GM19438 (cell line): Measurements from ENCODE around the gene TRIM74.
"Not testable (repeated sequence)": the region's sequence is repeated elsewhere in the genome, so short reads cannot be mapped to it uniquely, and the experiment has no call there.

Source experiments
- ATAC-seq: cut with Tn5 transposase; IDR thresholded peaks from one replicate; pipeline ENCODE4 v1.9.1; 2021; ENCODE audit warnings: low read depth; ENCODE audit not compliant: unreplicated experiment

Gene TRIM74

DNA sequence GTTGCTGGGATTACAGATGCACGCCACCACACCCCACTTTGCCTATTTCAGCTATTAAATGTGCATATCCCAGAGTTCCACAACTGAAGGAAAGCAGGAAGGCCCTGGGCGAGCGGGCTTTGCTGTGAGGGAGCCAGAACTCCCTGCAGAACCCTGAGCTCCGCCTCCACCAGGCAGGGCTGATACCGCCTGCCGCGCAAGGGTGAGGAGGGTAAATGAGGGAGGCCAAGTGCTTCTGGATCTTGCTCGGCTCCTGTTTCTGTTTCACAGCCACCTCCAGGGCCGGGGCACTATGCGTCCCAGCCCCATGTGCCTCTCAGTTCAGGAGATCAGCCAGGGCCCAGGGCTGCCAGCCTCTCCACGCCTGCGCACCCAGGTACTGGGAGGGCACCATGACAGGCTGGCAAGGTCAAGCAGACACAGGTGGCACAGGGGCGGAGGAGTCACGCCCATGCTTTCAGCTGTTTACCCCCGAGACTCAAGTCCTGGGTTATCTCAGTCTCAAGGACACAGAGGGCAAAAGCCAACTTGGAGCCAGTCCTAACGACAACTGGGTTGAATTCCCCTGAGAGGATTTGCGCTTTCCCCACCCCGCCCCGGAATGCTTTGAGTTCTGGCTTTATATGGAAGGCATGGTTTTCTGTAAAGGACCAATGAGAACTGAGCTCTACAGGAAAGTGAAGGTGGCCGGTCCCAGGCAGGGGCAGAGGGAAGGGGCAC lies 8.5 kb downstream of the TRIM74 start:
- not testable (repeated sequence) for ATAC-seq

DNA sequence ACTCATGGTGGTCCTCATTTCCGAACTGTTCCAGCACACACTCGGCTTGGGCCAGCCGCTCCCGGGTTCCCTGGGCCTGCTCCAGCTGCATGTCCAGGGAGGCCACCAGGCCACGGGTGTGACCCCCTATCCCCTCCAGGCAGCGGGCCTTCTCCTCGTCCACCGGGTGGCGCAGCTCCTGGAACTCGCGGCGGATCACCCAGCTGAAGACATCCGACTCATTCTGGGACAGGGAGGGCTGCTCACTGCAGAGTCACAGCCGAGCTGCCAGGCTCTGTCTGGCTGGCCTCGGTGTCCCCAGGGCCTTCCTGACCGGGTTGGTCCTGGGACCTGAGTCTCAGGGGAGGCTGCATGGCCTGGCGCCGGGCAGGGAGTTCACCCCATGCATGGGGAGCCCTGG lies 9.2 kb downstream of the TRIM74 start:
- not testable (repeated sequence) for ATAC-seq

DNA sequence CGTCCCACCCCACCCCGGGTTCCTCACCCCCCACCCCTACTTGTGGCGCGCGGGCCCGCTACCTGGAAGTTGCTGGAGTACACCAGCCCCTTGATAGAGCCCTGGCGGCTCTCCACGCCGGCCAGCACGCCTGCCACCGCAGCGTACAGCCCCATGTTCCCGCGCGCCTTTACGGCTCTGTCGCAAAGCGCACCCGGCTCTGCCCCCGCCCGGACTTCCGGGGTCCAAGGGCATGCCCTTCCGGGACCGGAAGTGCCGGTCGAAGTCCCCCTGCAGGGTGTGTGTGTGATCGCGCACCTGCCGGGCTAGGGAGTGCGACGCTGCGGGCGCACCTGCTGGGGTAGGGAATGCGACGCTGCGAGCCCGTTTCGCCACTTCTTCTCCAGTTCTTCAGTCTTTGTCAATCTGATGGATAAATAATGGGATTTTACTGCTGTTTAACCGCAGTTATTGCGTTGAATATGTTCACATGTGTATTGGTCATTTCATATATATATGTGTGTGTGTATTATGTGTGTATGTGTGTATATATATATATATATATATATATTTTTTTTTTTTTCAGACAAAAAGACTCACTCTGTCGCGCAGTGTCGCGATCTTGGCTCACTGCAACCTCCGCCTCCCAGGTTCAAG lies 14.6 kb downstream of the TRIM74 start:
- ATAC-seq = peak; percentile 85

DNA sequence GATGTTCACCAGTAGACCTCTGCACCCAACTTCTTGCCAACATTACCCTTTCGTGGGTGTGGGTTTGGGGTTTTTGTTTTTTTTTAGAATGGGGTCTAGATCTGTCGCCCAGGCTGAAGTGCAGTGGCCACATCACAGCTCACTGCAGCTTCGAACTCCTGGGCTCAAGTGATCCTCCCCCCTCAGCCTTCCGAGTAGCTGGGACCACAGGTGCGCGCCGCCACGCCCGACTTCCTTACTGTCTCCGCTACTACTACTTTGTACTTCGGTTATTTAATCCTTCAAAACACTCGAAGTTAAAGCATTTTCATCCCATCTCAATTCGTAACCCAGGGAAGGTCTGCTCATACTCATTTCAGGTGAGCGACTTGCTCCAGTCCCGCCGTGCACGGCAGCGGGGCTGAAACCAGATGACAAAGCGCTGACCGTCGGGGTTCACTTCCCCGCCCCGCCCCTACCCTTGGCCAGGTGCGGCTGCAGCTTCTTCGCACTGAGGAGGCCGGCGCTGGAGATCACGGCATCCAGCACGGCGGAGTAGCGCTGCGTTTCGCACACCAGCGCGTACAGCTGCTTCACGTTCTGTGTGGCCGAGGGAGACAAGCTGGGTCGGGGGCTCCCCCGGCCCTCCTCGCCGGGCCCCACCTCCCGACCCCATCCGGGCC lies 15.2 kb downstream of the TRIM74 start:
- peak; percentile 57 for ATAC-seq

DNA sequence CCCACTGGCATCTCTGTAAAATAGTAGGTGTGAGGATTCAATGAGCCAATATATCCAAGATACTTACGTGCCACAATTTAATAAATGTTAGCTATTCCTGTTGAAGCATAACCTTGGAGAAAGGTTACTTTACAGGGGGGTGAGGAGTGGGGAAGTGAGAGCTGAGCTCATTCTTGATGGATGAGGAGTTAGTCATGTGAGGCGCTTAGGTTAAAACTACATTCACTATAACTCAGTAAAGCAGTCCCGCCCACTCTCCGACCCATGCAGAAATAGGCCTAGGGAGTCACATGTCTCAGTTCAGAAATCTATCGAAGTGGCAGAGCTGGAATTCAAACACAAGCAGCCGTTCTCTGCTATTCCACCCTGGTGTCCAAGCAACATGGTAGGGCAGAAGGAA lies 18.8 kb downstream of the TRIM74 start:
- ATAC-seq = not testable (repeated sequence)

DNA sequence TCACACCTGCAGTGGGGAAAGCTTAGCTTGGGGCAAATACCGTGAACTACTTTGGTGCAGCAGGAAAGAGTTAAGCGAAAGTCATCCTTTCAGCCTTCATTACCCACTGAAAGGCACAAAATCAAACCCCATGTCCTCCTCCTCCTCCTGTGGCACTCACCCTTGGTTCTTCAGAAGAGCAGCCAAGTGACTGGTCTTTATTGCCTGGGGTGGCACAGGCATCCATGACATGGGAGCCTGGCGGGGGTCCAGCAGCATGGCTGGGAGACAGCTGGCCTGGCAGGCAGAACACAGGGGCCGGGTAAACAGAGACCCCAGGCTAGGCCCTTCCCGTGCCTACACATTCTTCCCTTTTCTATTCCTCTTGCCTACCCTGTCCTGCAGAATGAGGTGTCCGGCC lies 19.6 kb downstream of the TRIM74 start:
- ATAC-seq = not testable (repeated sequence)

DNA sequence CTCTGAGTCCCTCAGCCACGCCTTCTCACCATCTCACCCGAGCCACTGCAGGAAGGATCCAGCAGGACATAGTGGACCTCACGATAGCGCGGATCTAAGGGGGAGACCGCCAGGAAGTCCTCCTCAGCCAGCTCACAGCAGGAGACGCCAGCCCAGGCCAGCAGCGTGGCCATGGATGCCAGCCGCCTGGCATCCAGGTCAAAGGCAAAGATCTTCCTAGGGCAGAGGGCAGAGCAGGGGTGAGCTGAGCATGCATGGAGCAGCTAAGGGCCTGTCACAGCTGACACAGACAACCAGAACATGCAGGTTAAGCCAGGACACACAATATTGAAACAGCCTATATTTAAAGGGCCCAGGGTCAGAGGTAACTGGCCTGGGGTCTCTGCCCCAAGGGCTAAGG lies 20.0 kb downstream of the TRIM74 start:
- not testable (repeated sequence) for ATAC-seq

DNA sequence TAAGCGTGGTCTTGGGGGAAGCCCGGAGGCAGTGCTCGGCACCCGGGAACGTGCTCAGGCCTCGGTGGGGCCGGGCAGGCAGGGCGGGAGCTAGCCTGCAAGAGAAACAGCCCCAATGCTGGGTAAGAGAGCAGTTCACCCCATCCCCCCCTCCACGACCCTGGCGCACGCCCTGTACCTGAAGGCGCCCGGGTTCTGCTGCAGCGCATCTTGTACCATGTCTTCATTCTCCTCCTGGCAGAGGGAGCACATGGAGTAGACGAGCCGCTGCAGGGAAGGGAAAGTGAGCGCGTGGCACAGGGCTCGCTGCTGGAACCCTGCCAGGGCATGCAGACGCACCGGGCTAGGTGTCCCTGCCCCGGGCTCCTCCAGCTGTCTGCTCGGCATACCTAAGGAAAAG lies 20.6 kb downstream of the TRIM74 start:
- ATAC-seq = not testable (repeated sequence)

DNA sequence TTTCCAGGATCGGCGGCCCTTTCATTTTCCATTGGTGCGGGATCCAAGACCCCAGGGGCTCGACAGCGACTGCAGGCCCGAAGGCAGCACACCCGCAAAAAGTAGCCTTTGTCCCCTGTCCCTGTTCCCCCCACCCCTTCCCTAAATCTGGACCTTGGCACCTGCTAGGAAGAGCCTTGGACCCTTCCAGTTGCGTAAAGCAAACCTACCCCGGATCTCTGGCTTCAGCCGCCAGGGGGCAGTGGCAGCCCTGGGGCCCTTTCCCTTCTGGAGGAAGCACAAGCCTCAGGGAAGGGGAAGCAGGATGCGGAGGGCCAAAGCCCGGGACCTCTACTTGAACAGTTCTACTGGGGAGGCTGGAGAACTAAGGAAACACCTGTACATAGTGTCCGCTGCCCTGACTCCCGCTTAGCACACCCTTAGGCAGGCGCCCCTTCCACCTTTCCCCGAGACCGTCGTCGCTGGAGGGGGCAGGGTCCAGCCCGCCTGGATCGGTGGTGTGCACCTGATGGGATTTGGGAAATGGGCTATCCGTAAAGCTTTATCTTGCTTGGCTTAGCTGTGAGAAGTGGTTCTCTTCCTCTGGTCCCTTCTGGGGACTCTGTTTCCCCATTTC lies 23.0 kb downstream of the TRIM74 start:
- ATAC-seq = not testable (repeated sequence)

DNA sequence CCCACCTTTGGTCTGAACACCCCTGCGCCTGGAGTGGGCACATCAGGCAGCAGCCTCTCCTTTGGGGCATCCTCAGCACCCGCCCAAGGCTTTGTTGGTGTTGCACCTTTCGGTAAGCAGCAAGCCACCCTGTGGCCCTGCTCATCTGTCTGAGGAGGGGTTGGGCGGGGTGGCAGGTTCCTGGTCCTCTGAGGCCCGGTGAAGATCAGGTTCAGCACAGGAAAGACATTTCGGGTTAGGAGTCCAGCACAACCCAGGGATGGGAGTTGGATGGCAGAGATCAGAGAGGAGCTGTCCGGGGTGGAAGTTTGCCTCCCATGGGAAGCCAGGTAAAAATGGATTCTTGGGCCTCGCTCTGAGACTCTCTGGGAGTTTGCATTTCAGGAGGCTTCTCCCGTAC lies 23.7 kb downstream of the TRIM74 start:
- ATAC-seq = not testable (repeated sequence)

DNA sequence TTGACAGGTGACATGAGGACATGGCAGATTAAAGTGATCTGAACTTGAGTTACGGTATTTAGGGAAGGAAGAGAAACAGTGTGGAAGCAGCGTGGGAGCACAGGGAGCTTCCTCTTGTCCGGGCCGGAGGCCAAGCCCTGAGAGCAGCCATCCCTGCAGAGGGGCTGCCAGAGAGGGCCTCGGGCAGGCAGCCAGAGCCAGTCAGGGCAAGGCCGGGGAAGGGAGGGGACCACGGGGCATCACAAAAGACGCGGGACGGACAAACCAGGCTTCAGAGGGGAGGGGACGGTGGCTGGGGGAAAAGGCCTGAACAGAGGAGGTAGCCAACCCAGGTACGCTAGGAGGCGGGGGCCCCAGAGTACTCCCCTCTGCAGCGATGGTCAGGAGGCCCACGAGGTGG lies 24.3 kb downstream of the TRIM74 start:
- not testable (repeated sequence) for ATAC-seq

DNA sequence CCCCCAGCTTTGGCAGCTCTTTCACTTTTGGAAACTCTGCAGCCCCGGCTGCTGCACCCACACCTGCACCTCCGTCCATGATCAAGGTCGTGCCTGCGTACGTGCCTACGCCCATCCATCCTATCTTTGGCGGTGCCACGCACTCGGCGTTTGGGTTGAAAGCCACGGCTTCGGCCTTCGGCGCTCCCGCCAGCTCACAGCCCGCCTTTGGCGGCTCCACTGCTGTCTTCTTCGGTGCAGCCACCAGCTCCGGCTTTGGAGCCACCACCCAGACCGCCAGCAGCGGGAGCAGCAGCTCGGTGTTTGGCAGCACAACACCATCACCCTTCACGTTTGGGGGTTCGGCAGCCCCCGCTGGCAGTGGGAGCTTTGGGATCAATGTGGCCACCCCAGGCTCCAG lies 26.3 kb downstream of the TRIM74 start:
- ATAC-seq = not testable (repeated sequence)

DNA sequence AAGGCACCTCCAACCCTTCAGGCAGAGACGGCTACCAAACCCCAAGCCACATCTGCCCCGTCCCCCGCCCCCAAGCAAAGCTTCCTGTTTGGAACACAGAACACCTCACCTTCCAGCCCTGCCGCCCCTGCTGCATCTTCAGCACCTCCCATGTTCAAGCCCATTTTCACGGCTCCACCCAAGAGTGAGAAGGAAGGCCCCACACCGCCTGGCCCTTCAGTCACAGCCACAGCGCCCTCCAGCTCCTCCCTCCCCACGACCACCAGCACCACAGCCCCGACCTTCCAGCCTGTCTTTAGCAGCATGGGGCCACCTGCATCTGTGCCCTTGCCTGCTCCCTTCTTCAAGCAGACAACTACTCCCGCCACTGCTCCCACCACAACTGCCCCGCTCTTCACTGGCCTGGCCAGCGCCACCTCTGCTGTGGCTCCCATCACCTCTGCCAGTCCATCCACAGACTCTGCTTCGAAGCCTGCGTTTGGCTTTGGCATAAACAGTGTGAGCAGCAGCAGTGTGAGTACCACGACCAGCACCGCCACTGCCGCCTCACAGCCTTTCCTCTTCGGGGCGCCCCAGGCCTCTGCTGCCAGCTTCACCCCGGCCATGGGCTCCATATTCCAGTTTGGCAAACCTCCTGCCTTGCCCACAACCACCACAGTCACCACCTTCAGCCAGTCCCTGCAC lies 27.1 kb downstream of the TRIM74 start:
- ATAC-seq = not testable (repeated sequence)

DNA sequence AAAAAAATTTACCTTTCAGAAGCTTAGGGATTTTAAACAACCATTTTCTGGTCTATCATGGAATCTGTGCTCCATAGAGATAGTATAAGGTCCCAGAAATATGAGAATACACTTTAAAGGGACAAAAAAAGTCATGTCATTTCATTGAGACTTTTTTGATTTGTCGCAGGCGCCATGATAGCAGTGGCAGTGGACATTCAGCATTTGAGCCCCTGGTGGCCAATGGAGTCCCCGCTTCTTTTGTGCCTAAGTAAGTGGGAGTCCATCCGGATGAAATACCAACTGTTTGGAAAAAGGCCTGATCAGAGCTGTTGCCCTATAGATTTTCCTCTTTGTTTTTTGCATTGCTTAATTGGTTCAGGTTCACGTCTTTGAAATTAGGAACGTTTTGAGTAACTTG lies 41.0 kb downstream of the TRIM74 start:
- ATAC-seq = not testable (repeated sequence)

DNA sequence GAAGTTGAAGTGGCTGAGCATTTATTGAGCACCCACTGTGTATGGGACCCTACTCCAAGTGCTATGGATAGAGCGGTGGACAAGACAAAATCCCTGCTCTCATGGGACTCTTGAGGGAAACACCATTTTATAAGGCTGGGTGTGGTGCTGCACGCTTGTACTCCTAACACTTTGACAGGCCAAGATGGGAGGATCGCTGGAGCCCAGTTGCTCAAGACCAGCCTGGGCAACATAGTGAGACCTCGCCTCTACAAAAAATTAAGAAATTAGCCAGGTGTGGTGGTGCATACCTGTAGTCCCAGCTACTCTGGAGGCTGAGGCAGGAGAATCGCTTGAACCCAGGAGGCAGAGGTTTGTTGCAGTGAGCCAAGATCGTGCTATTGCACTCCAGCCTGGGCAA lies 41.5 kb downstream of the TRIM74 start:
- not testable (repeated sequence) for ATAC-seq

DNA sequence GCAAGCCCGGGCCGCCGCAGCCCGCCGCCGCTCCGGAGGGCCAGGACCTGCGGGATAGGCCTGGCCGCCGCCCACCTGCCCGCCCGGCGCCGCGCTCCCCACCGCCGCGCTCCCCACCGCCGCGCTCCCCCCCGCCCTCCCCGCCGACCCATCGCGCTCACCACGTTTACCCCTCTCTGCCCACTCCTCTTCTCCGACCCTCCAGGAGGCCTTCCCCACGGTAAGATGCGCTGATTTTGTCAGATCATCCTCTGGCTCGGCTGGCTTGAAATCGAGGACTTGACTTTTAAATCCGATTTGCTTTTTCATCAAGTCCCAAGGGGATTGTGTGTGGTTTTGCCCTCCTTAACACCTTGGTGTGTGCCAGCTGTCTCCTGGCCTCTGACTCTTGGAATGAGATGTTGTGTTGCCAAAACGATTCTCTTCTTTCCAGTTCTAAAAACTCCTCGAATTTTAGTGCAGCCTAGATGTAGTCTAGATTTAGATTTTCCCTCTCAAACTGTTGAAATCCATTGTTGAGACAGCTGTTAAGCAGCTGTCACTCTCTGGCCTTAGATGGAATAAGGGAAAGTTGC lies 43.6 kb downstream of the TRIM74 start:
- peak; percentile 6 for ATAC-seq

DNA sequence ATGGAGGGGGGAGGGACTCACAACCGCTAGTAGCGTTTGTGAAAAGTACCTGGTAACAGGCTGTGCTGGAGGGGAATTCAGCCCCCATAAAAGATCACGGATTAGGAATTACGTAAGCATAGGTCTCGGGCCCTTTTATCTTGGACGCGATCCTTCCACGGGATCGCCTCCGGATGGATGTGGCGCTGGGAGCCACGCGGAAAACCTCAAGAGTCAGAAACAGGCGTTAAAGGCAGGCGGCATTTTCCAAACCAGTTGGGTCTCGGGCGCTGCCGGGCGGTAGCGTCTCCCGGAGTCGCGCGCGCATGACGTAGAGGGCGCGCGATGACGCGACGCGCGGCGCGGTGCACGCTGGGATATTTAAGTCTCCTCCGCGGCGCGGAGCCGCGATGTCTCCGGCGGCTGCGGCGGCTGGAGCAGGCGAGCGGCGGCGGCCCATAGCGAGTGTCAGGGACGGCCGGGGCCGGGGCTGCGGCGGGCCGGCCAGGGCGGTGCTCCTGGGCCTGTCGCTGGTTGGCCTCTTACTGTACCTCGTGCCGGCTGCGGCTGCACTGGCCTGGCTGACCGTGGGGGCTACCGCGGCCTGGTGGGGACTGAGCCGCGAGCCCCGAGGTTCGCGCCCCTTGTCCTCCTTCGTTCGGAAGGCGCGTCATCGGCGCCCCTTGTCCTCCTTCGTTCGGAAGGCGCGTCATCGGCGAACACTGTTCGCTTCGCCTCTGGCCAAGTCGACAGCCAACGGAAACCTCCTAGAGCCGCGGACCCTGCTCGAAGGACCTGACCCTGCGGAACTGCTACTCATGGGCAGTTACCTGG lies 44.3 kb downstream of the TRIM74 start, which contains the start of gene POM121:
POM121 (plus strand) TSS at position 363 of the 813 bp plus-strand sequence; CDS start at position 390, 27 bp downstream.
- ATAC-seq = peak; percentile 91

DNA sequence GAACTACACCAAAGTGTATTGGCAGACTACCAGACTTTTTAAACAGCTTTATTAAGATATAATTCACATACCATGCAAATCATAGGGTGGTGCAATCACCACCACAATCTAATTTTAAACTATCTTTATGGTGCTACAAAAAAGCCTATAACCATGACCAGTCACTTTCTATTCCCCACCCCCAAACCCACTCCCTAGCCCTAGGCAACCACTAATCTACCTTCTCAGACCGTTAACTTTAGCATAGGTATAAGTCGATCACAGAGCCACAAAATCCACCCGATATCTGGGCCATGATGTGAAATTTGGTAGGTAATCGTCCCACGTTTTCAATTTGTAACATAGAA lies 44.9 kb downstream of the TRIM74 start:
- ATAC-seq = no peak

DNA sequence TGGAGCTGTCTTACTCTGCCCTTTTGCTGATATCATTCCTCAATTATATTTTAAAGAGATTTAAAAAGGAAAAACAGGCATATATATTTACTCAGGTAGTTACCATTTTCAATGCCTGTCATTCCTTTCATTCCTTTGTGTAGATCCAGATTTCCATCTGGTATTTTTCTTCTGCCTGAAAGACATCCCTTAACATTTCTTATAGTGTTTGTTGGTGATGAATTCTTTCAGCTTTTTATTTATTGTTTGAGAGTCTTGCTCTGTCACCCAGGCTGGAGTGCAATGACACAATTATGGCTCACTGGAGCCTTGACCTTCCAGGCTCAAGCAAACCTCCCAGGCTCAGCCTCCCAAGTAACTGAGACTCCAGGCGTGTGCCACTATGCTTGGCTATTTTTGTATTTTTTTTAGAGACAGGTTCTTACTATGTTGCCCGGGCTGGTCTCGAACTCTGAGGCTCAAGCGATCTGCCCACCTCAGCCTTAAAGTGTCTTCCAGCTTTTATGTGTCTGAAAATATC lies 50.0 kb downstream of the TRIM74 start:
- ATAC-seq = no peak
